GM19395 (cell line): ENCODE measurements around the gene XPR1.
"Not testable (repeated sequence)": the region's sequence is repeated elsewhere in the genome, so short reads cannot be mapped to it uniquely, and the experiment has no call there.

Experiments
- ATAC-seq: cut with Tn5 transposase; IDR thresholded peaks from one replicate; pipeline ENCODE4 v1.9.1; 2021; ENCODE audit warnings: mild to moderate bottlenecking, moderate library complexity; ENCODE audit not compliant: unreplicated experiment

The XPR1 gene

DNA sequence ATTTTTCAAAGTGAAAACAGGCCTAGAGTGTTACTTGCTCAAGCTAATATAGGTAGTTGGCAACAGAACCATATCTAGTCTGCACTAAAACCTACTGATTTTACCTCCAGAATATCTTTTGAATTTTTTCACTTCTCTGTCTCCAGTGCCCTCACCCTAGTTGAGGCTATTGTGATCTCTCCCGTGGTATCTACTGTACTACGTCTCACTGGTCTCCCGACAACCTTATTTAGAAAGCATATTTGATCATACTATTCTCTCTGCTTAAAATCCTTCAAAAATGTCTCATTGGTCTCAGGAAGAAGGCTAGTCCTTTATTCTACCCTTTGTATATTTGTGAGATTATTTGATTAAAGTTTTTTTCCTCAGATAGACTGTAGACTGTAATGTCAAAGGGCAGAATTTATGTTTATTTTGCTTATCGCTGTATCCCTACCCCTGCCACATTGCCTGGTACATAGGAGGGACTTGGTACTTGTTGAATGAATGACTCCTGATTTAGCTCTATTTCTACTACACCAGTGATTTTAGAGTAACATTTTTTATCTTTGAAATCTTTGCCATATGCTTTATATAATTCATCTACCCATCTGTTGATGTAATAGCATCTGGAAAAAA lies 145.4 kb downstream of the XPR1 start:
- no peak for ATAC-seq

DNA sequence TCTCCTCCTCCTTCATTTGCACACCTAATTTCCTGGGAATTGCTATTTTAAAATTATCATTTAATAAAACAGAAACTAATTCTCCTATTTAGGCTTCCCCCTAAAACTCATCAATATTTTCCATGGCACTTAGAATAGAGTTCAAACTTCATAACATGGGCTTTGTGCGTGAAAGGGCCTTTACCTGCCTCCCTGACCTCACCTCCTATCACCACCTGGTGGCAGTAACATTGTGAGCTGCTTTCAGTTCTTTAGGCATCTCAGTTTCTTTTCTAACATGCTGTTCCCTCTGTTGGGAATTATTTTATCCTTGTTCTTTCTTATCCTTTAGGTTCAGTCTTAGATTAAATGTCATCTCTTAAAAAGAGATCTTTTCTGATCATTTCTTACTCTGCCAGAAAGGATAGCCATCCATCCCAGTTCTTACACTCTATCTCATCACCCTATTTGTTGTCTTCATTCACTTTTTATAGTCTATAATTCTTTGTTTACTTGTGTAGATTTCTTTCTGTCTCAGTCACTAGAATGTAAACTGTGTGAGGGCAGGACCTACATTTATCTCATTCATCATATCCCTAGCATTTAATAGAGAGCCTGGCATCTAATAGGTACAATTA lies 147.1 kb downstream of the XPR1 start:
- ATAC-seq: no peak

DNA sequence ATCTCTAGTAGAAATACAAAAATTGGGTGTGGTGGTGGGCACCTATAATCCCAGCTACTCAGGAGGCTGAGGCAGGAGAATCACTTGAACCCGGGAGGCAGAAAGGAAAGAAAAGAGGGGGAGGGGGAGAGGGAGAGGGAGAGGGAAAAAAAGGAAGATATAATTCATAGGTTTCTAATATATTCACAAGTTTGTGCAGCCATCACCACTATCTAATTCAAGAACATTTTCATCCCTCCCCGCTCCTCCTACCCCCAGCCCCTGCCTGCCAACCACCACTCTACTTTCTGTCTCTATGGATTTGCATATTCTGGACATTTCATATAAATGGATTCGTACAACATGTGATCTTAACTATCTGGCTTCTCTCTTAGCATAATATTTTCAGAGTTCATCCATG lies 147.8 kb downstream of the XPR1 start:
- ATAC-seq: no peak

DNA sequence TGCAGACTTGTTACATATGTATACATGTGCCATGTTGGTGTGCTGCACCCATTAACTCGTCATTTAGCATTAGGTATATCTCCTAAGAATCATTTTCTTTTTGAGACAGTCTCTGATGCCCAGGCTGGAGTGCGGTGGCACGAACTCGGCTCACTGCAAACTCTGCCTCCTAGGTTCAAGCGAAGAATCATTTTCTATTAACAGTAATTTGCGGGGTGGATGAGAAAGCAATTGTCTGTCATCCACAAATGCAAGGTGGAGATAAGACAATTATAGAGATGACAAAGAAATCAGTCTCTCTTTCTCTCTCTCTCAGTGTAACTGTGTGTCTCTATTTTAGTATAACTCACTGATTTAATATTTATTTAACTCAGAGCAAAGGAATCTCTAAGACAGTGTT lies 149.9 kb downstream of the XPR1 start:
- ATAC-seq: no peak

DNA sequence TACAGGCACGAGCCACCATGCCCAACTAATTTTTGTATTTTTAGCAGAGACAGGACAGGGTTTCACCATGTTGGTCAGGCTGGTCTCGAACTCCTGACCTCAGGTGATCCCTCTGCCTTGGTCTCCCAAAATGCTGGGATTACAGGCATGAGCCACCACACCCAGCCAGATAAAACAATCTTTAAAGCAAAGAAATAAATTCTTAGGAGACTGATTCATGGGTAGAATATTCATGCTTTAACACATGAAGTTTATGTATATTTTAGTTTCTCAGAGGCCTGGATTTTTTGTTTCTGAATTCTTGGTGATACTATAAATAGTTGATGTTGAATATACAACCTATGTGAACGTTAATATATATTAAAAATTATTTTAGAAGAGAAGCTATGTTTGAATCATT lies 153.5 kb downstream of the XPR1 start:
- no peak for ATAC-seq

DNA sequence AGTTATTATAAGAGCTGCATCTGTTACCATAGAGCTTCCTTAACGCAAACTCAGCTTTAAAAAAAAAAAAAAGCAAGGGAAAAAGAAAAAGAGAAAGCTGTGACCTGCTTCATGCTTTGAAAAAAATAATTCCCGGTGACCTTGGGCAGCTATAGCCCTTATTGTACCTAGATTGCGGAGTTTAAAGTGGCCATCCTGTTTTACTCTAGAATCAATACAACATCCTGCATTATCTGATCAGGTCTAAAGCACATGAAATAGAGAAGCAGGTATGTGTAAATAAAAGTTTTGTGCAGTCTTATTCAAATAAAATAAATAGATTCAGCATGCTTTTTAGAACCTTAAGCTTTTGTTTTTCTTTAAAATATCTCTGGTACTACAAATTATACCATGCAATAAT lies 154.1 kb downstream of the XPR1 start:
- ATAC-seq: no peak

GRCh38 chr1:180786624-180787023 lies 154.8 kb downstream of the XPR1 start:
- no peak for ATAC-seq

DNA sequence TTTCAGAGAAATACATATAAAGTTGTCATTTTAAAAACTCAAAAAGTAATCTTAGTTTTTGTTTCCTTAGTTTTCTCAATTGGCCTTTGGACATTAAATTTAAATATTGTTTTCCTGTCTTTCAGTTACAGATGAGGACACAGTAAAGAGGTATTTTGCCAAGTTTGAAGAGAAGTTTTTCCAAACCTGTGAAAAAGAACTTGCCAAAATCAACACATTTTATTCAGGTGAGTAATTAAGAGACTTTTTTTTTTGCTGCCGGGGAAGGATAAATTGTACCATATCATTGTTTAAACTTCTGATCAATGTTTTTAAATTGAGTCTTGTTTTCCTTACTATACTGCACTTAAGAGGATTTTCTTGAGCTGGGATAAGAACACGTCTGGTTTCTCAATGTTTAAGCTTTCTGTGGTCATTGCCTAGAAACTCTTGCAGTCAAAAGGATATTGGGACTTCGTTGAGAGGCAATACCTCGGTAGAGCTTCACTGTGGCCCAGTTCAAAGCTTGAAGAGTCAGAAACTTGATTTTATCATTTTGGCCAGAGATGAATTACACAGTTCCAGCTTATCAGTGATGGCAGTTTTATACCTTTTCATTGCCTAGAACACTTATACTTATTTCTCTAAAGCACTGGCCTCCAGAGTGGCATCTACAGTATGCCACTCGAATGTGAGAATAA lies 155.9 kb downstream of the XPR1 start:
- ATAC-seq: no peak

GRCh38 chr1:180789460-180789859 lies 157.6 kb downstream of the XPR1 start:
- no peak for ATAC-seq

DNA sequence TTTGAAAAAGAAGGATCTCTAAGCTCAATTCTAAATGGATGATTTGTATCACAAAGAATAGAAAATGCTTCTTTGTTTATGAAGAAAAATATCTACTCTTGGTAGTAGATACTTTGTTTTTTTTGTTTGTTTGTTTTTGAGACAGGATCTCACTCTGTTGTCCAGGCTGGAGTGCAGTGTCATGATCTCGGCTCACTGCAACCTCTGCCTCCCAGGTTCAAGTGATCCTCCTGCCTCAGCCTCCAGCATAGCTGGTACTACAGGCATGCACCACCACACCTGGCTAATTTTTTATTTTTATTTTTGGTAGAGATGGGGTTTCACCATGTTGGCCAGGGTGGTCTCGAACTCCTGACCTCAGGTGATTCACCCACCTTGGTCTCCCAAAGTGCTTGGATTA lies 159.3 kb downstream of the XPR1 start:
- not testable (repeated sequence) for ATAC-seq

GRCh38 chr1:180791806-180792205 lies 160.0 kb downstream of the XPR1 start:
- ATAC-seq: no peak

- no peak for ATAC-seq
These were observed 161.6 kb downstream of the XPR1 start for GRCh38 chr1:180793451-180793850.

GRCh38 chr1:180796897-180797640 lies 165.2 kb downstream of the XPR1 start:
- no peak for ATAC-seq

GRCh38 chr1:180800945-180801344 lies 169.1 kb downstream of the XPR1 start:
- no peak for ATAC-seq

DNA sequence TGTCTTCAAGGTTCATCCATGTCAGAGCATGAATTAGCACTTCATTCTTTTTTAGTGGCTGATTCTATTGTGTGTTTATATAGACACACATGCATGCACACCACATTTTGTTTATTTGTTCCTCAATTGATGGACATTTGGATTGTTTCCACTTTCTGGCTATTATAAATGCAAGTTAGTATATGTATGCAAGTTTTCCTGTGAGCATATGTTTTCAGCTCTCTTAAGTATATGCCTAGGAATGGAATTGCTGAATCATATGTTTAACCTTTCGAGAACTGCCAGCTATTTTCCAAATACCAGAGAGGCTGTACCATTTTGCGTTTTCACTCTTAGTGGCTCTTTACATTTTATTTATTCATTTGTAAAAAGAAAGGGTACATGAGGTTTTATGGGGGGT lies 171.0 kb downstream of the XPR1 start:
- ATAC-seq: no peak

GRCh38 chr1:180805316-180805715 lies 173.5 kb downstream of the XPR1 start:
- ATAC-seq: peak; percentile 87

- ATAC-seq: no peak
These were observed 179.5 kb downstream of the XPR1 start for GRCh38 chr1:180811298-180811697.

DNA sequence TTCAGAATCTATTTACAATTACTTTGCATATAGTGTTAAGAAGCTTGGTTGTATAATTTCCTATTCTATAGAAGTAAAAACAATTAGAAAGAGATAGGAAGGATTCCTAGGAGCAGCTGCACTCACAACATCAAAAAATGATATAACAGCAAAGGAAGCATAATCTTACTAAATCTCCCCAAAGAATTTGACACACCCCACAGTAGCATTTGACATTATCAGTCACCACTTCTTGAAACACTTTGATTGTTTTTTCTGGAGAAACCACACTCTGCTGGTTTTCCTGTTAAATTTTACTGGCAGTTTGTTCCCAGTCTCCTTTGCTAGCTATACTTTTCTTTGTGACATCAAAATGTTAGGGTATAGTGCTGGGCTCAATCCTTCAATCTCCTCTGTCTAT lies 180.1 kb downstream of the XPR1 start:
- ATAC-seq: no peak

DNA sequence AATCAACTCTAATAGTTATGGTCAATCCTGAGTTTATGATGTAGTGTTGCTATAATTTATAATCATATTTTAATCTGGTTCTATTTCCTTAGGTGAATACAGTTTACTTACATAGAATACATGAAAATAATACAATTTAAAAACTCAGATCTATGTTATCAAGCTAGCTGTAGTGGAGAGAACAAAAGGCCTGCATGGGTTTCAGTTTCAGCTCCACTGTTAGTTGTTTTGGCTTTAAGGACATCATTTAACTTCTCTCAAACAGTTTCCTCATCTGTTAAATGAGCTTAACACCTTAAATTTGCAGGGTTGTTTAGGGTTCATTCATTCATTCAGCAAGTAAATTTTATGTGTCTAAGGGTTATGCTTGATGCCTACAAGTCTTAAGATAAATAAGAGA lies 182.4 kb downstream of the XPR1 start:
- ATAC-seq: no peak

DNA sequence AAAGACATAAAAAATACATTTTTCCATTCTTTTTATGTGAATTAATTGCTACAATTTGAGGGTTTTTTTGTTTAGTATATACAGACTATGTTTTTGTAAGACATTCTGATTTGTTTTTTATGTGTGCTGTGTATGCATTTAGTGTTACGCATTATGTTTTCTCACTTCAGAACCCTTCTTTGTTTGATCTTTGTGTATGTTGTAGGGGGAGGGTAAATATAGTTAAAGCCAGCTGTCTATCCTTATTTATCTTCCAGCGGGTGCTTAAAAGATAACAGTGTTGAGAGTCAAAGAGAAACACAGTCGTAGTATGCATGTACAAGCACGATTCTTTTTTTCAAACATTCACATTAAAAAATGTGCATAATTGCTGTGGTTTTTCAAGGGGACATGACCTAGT lies 183.4 kb downstream of the XPR1 start:
- ATAC-seq: no peak

DNA sequence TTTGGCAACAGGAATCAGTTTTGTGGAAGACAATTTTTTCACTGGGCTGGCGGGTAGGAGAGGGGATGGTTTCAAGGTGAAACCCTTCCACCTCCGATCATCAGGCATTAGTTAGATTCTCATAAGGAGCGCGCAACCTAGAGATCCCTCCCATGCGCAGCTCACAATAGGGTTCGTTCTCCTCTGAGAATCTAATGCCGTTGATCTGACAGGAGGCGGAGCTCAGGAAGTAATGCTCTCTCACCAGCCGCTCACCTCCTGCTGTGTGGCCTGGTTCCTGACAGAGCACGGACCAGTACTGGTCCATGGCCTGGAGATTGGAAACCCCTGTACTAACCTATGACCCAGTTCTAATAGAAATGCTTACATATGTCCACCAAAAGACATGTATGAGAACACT lies 184.3 kb downstream of the XPR1 start:
- ATAC-seq: no peak

DNA sequence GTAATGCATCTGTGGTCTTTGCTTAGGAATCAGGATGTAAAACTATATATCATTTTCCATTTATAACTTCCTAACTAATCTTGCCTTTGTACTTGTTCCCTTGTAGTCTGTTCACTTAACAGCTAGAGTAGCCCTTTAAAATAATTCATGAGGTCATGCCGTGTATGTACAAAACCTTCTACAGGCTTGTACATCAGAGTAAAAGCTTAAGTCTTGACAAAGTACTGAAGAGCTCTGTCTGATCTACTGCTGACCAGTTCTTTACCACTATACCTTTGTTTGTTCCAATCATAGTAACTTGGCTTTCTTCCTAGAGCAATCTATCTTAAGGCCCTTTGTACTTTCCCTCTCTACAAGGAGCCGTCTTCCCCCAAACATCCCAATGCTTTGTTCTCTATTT lies 190.1 kb downstream of the XPR1 start:
- no peak for ATAC-seq
